Small intestine (tissue), 7 donors: ENCODE data around the gene FALEC. TPM values are rescaled to one million over a fixed set of nuclear protein-coding genes. Genes with fewer than 3 reads are reported as not detected.
"Not testable (repeated sequence)": the region's sequence is repeated elsewhere in the genome, so short reads cannot be mapped to it uniquely, and the experiment has no call there.

Experiments used
- DNase-seq, 2 donors: peaks; one replicate each; pipeline versions ENCODE4 v3.0.0 to v3.0.0-alpha.2; 2013
- FAIRE-seq: peaks from 2 replicates; lab custom pipeline; 2012; peaks lifted over from hg19 to GRCh38; lab: Jason Lieb, UNC
- H3K27ac ChIP-seq, 3 donors: one replicate each; pipeline ENCODE4 v1.5.1; 2013; ENCODE audit warnings: low read length in 2 of 3, mild to moderate bottlenecking in 2 of 3, control low read depth in 1 of 3, inconsistent platforms in 1 of 3, low read depth in 1 of 3, moderate library complexity in 1 of 3
- H3K27me3 ChIP-seq, 3 donors: one replicate each; pipeline ENCODE4 v1.6.1; 2013; ENCODE audit warnings: low read length in 3 of 3, inconsistent platforms in 1 of 3; ENCODE audit not compliant: control insufficient read depth in 3 of 3, insufficient read depth in 3 of 3
- H3K36me3 ChIP-seq, 3 donors: one replicate each; pipeline ENCODE4 v1.6.1; 2013; ENCODE audit warnings: low read length in 3 of 3, inconsistent platforms in 1 of 3, low read depth in 1 of 3, mild to moderate bottlenecking in 1 of 3, moderate library complexity in 1 of 3; ENCODE audit not compliant: control insufficient read depth in 3 of 3, insufficient read depth in 2 of 3
- H3K4me1 ChIP-seq, 3 donors: one replicate each; pipeline ENCODE4 v1.6.1; 2013; ENCODE audit warnings: low read length in 2 of 3, inconsistent platforms in 1 of 3, low read depth in 1 of 3, mild to moderate bottlenecking in 1 of 3, moderate library complexity in 1 of 3; ENCODE audit not compliant: control insufficient read depth in 3 of 3, insufficient read depth in 2 of 3
- H3K4me3 ChIP-seq, 3 donors: one replicate each; pipeline ENCODE4 v1.5.1; 2013; ENCODE audit warnings: low read length in 3 of 3, control low read depth in 1 of 3, inconsistent platforms in 1 of 3, low read depth in 1 of 3, mild to moderate bottlenecking in 1 of 3, moderate library complexity in 1 of 3
- H3K9me3 ChIP-seq, 2 donors: one replicate each; pipeline ENCODE4 v1.6.1; 2013; ENCODE audit warnings: low read depth in 1 of 2, low read length in 1 of 2; ENCODE audit not compliant: control insufficient read depth in 2 of 2, insufficient read depth in 1 of 2
- WGBS, 3 donors: extraction: QIAGEN DNeasy Blood & Tissue Kit; methylation state at CpG; one replicate each; pipeline ENCODE4 v1.1.7; 2013; 5-methylcytosine and 5-hydroxymethylcytosine counted together
- polyA plus RNA-seq, 4 donors: library from polyadenylated mRNA; stranded (reverse) in 3 of 4; unstranded in 1 of 4; fragments of 200-250 nt in 3 of 4; fragments of 120-200 nt in 1 of 4; gene quantifications; one replicate each; pipeline versions ENCODE4 v1.2.1 to v1.2.3, GENCODE V29; 2013
- donor health status: healthy with polysubstance abuse.
- donor health status: control.
- donor health status: control.
- donor health status: Bipolar disorder and iron deficiency.
- donor health status: healthy.

FALEC gene
- polyA plus RNA-seq, 4 donors = 0.24 TPM; not detected in 3

DNA sequence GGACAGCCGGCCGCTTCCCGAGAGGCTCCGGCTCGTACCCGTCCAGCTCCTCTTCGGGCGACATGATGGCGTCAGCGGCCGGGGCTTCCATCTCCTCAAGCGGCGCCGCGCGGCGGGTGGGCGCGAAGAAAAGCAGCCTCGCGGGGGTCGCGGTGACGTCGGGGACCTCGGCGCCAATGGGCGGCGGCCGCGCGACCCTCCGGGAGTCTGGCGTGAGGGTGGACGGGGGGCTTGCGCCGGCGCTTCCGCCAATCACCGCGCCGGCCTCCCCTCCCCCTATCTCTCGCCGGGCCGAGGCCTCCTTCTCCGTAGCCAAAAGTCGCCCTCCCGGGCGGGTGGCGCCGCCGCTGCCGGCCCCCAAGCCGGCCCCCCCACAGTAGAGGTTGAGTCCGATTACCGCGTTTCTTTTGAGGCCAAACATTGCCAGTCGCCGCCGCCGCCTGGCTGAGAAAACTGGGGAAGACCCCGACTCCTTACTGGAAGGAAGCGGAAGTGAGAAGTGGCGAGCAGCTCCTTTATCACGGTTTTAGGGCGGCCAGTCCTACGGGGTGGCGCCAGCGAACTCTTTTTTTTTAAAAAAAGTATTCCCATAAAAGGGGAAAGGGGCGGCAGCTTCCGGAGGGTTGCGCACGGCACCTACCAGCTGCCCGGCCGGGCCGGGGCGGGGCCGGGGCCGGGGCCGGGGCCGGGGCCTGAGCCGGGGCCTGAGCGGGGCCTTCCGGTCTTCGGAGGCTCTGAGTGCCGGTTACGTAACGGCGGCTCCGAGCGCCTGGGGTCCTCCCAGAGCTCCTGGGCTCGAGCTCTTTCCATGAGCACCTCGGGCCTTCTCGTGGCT lies 63.8 kb downstream of the FALEC start, which contains the start of gene MCL1:
MCL1 (minus strand) TSS at position 501 of the 835 bp plus-strand sequence; CDS start at position 421, 80 bp downstream.
- Histone ChIP-seq H3K27ac (peak within 1 kb of the TSS; percentile 98 to 99 (median 99)), H3K9me3 (no peaks in the 10 kb centered on the region), H3K4me1 (peaks cover 3 to 22% (median 4%) of the 10 kb centered on the region in 3 donors), H3K27me3 (no peaks in the 10 kb centered on the region), H3K4me3 (peak within 1 kb of the TSS; percentile 84 to 99 (median 94)), H3K36me3 (peaks cover 7 to 11% (median 10%) of the 10 kb centered on the region in 3 donors)
- no peak for FAIRE-seq
- peak; percentile 95 to 96 for DNase-seq
- WGBS, 3 donors = 0 to 1% (median 0%) methylated on average over 64 to 94 of the region's 94 CpGs

- H3K27me3 ChIP-seq = no peaks in the 10 kb centered on the region
- DNase-seq (peak in 1 of 2 donors; percentile 15), FAIRE-seq (no peak)
- no peaks in the 10 kb centered on the region for H3K9me3 ChIP-seq
- H3K27ac ChIP-seq = peak overlapping the region; percentile 88 to 99 (median 96)
- 68 to 71% (median 71%) methylated on average over 15 of the region's 15 CpGs for WGBS, 3 donors
- H3K4me1 ChIP-seq = peaks cover 0 to 15% (median 0%) of the 10 kb centered on the region in 3 donors
- H3K4me3 ChIP-seq = peak overlapping the region; percentile 46 to 84 (median 64)
- peaks cover 5 to 9% (median 7%) of the 10 kb centered on the region in 3 donors for H3K36me3 ChIP-seq
These were observed 64.5 kb downstream of the FALEC start for GRCh38 chr1:150579945-150580642.

- whole genome bisulfite sequencing, 3 donors = 89 to 94% (median 91%) methylated on average over 2 to 3 of the region's 3 CpGs
- not testable (repeated sequence) for FAIRE-seq
These were observed 65.4 kb downstream of the FALEC start for GRCh38 chr1:150580966-150581365.

GRCh38 chr1:150581437-150581836 lies 65.9 kb downstream of the FALEC start:
- not testable (repeated sequence) for H3K9me3 ChIP-seq, H3K27me3 ChIP-seq, FAIRE-seq, H3K36me3 ChIP-seq, H3K4me3 ChIP-seq, H3K4me1 ChIP-seq, H3K27ac ChIP-seq
- peak in 1 of 2 donors; percentile 0 for DNase-seq
- 96 to 99% (median 99%) methylated on average over 7 of the region's 7 CpGs for WGBS, 3 donors

More at GRCh38 chr1:150580966-150581365, 65.4 kb downstream of the FALEC start:
- H3K4me3 ChIP-seq, H3K4me1 ChIP-seq, H3K27me3 ChIP-seq, H3K36me3 ChIP-seq, H3K9me3 ChIP-seq, H3K27ac ChIP-seq: not testable (repeated sequence)
- DNase-seq = peak in 1 of 2 donors; percentile 28

- H3K27me3 ChIP-seq, H3K4me3 ChIP-seq, FAIRE-seq, DNase-seq, H3K9me3 ChIP-seq, H3K27ac ChIP-seq, H3K36me3 ChIP-seq, H3K4me1 ChIP-seq: not testable (repeated sequence)
- 97 to 98% (median 97%) methylated on average over 14 of the region's 14 CpGs for WGBS, 3 donors
These were observed 66.4 kb downstream of the FALEC start for GRCh38 chr1:150581962-150582361.

DNA sequence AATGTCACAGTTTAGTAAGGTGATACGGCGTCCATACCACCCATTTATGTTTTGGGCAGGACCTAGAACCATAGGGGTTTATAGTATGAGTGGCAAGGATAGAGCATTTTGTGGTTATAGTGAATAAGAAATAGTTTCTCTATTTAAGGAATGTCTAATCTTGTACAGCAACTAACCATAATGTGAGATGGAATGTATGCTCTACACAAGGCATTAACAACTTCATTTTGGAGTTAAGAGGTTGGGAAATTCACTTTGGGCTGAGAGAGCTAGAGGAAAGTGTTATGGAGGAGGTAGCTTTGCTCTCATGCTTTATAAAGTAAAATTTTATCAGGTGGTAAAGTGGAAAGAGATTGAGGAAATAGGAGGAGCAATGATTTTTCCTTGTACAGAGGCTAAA lies 66.8 kb downstream of the FALEC start:
- Histone ChIP-seq H3K9me3 (no peaks in the 10 kb centered on the region), H3K27ac (no peak overlapping the region), H3K36me3 (peaks cover 0 to 5% (median 0%) of the 10 kb centered on the region in 3 donors), H3K4me3 (no peak overlapping the region), H3K27me3 (no peaks in the 10 kb centered on the region), H3K4me1 (peaks cover 0 to 9% (median 0%) of the 10 kb centered on the region in 3 donors)
- FAIRE-seq (no peak), DNase-seq (no peak)
- 77 to 98% (median 92%) methylated on average over 2 of the region's 2 CpGs for WGBS, 3 donors

Other genes with a start within 250 kb of the FALEC start
- 100 to 1,000 TPM in 2 of 4 donors, 10 to 100 TPM in 2; 89.2 to 206 (median 144) TPM for gene APH1A, start 246.7 kb upstream of the FALEC start, polyA plus RNA-seq
- 10 to 100 TPM in 2 of 4 donors, 1 to 10 TPM in 2; 3.8 to 21.4 (median 9.2) TPM for gene C1orf54, start 243.0 kb upstream of the FALEC start, polyA plus RNA-seq
- 10 to 100 TPM in 1 of 4 donors, 1 to 10 TPM in 3; 2.5 to 14.6 (median 5.5) TPM for gene CIART, start 233.2 kb upstream of the FALEC start, polyA plus RNA-seq
- gene MRPS21, start 221.9 kb upstream of the FALEC start, polyA plus RNA-seq = 100 to 1,000 TPM in 1 of 4 donors, 10 to 100 TPM in 3; 49.4 to 107 (median 79.4) TPM
- gene PRPF3, start 194.2 kb upstream of the FALEC start, polyA plus RNA-seq = 10 to 100 TPM; 21.7 to 89.5 (median 25.4) TPM
- 10 to 100 TPM in 2 of 4 donors, 1 to 10 TPM in 2; 4.1 to 37.5 (median 8.5) TPM for gene RPRD2, start 151.6 kb upstream of the FALEC start, polyA plus RNA-seq
- gene TARS2, start 28.3 kb upstream of the FALEC start, polyA plus RNA-seq = 10 to 100 TPM in 2 of 4 donors, 1 to 10 TPM in 2; 6.5 to 22.7 (median 11.2) TPM
- 1 to 10 TPM in 3 of 4 donors, under 1 TPM in 1; 0.89 to 8.3 (median 3.1) TPM for gene ECM1, start 7.6 kb upstream of the FALEC start, polyA plus RNA-seq
- 10 to 100 TPM in 2 of 4 donors, under 1 TPM in 2; 0.27 to 16.1 (median 7.0) TPM for gene ADAMTSL4, start 33.7 kb downstream of the FALEC start, polyA plus RNA-seq
- gene MCL1, start 63.9 kb downstream of the FALEC start, polyA plus RNA-seq = 100 to 1,000 TPM in 3 of 4 donors, 10 to 100 TPM in 1; 87.0 to 189 (median 105) TPM
- 100 to 1,000 TPM; 137 to 188 (median 152) TPM for gene ENSA, start 113.9 kb downstream of the FALEC start, polyA plus RNA-seq
- gene GOLPH3L, start 181.4 kb downstream of the FALEC start, polyA plus RNA-seq = 10 to 100 TPM; 15.4 to 43.1 (median 22.6) TPM
- under 1 TPM in 2 of 4 donors, not detected in 2; 0.07 TPM for gene HORMAD1, start 205.1 kb downstream of the FALEC start, polyA plus RNA-seq